CD4-positive, alpha-beta T cell treated with Interleukin-2 at 100 ng/mL for 4 hours (primary cell): Measurements from ENCODE around the gene ACAA2.

Experiments used
- DNase-seq: peaks from one replicate; pipeline ENCODE4 v3.0.0-alpha.2; 2020; ENCODE audit warnings: low spot score

ACAA2 gene, protein sequence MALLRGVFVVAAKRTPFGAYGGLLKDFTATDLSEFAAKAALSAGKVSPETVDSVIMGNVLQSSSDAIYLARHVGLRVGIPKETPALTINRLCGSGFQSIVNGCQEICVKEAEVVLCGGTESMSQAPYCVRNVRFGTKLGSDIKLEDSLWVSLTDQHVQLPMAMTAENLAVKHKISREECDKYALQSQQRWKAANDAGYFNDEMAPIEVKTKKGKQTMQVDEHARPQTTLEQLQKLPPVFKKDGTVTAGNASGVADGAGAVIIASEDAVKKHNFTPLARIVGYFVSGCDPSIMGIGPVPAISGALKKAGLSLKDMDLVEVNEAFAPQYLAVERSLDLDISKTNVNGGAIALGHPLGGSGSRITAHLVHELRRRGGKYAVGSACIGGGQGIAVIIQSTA

DNA sequence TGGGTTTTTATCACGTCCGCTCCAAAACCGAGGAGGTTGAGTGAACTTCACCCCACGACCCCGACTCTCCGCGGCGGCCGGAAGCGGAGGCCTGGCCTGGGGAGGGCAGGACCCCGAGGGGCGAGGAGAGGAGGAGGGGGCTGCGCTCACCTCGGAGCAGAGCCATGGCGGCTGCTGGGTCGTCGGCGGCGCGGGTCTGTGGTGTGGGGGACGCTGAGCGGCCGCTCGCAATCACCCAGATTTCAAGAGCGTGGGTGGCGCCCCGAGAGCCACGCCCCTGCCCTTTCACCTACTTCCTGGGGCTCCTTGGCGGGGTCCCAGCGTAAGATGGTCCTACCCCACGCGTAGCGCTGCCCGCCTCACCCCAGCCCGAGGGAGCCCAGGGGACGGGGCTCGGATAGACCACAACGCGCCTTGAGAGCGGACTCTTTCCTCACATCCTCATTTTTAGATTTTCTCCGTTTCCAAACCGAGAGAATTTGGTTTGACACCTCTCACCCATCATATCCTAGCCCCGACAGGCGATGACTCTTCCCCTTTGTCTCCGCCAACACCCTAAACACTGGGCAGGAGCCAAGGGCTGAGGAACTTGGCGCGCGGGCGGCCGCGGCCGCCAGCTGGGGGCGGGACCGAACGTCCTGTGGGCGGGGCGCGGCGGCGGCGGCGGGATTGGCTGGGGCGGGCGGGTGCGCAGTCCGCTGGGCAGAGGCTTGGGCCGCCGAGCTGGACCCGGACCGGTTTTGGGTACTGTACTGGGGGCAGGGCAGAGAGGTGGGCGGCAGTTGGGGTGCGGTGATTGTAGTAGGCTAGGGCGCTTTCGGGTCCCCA is at the start of gene ACAA2:
ACAA2 (minus strand) TSS at position 215 of the 828 bp plus-strand sequence; CDS start at position 166, 49 bp downstream.
- DNase-seq: peak; percentile 85

DNA sequence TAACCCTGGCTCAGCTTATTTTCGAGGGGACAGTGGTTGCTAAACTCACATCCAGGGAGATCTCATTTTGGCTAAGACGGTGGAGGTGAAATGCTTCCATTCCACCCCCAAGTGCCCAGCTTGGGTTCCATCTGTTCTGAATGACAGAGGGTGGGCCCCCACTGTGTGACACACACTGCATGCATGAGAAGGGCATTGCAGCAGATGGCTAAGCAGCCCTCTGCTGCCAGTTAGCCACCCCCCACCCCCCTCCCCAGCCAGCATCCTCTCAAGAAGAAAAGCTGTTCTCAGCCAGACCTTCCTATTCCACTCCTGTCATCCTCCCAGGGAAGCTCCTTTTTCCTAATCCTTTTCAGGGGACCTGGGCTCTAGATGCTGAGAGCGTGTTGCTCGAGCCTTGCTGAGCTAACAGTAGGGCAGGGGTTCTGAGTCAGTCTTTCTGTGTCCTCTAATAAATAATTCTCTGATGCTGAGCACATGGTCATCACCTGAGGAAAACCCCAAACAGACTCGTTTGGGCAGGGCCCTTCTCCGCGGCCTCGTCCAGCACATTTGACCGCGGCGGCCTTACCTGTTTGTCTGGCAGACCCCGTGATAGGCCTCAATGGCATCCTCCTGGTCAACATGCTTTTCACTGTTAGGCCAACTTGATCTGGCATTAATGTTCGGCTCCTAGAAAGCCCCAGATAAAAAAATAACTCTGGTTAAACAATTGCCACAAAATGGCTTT is 49.5 kb upstream of the ACAA2 start:
- no peak for DNase-seq

DNA sequence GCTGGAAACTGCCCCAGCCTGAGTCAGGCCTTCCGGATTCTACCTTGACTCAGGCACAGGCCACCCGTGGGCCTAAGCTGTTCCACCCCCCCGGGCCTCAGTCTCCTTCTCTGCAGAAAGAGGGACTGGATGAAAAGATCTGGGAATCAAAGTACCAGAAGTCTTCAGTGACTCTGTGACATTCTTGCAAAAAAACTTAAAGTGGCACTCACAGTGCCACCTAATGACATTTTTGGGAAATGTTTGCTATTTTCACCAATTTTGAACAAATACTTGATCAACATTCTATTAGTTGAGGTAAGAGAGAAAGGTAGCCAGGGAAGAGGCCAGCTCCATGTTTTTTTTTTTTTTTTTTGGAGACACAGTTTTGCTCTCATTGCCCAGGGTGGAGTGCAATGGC is 48.3 kb upstream of the ACAA2 start:
- DNase-seq: peak; percentile 23

DNA sequence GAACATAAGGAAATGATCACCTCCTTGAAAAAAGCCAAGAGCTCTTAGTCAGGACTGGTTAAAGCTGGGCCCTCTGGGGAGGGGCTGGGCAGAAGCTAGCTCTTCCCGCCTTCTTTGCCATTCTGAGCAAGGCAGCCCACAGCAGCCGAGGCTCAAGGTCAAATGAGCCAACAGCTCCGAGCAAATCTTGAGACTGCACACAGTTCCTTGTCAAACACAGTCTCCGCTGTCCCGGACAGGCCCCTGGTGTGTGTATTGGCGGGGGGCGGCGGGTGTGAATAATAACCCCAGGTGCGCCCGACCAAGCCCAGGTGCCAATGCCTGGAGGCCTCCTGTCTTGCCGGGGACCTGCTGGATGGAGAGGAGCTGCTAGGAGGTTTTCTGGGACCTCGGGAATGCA is 46.4 kb upstream of the ACAA2 start:
- no peak for DNase-seq

DNA sequence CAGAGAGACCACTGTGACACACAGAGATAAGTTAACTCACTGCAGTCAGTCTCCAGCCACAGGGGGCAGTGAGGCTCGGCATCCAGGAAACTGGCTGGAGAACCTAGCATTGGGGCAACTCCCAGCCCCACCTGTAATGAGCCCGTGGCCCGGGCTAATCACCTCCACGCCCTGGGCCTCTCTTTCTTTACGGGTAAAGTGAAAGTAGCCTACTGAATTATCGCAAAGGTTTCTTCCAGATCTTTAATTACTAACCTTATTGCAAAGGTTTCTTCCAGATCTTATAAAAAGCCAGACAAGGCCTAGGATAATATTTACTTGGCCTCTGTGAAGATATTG is 45.7 kb upstream of the ACAA2 start:
- DNase-seq: no peak

DNA sequence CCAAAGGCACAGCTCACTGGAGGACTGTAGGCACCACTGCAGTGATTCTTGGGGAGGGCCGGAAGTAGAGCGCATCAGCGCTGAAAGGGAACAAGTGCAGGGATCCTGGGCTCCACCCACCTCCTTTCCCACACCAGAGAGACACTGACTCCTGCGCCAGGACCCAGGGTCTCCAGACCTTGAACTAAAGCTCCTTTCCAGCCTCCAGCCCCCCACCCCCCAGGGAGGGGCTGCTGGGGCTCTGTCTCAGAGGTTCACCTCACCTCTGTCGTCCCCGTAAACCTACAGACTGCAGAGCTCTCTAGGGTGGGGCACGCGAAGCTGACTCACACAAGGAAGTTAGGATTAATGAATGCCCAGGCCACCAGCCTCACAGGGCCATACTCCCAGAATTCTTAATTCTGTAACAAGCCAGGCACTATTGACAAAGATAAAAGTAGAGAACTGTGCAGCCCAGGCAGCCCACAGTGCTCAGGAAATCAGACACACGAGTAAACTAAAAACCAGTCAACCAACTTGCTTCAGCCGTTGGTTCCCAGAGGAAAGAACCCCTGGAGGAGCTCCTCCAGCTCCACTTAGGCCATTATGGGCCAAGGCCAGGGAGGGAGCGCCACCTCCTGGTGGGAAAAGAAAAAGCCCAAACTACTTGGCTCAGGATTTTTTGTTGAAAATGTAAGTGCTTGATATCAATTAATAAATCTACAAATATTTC is 45.1 kb upstream of the ACAA2 start:
- DNase-seq: peak; percentile 60

DNA sequence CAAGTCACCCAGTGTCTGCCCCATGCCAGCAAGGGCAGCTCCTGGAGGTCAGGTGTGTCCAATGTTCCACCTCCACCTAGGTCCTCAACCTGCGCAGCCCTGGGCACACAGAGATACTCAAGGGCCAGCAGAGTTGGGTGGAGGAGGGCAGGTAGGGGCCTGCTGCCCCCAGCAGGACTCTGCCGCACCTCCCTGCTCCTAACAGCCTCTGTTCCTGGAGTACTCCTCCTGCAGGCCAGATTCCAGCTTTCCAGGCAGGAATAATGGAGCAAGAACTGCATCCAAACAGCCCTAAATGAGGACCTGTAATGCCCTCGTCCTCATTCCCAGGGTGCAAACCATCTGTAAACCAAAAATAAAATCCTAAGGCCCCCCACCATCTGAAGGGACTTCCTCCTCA is 44.4 kb upstream of the ACAA2 start:
- no peak for DNase-seq

DNA sequence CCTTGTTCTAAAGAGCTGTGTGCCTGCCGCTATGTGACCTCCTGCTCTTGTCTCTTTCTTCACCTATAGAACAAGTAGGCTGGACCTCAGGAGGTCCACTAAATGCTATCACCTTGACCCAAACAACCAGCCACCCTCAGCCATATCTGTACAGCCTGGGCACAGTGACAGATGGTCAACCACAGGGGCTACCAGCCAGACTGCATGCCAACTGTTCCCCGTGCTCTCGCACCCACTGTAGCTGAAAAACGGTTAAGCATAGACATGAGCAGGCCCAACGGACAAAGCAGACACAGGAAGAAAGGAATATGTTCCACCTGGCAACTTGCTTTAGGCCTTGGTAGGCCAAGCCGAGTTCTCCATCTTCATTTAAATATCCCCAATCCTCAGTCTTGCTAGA is 43.2 kb upstream of the ACAA2 start:
- DNase-seq: no peak

DNA sequence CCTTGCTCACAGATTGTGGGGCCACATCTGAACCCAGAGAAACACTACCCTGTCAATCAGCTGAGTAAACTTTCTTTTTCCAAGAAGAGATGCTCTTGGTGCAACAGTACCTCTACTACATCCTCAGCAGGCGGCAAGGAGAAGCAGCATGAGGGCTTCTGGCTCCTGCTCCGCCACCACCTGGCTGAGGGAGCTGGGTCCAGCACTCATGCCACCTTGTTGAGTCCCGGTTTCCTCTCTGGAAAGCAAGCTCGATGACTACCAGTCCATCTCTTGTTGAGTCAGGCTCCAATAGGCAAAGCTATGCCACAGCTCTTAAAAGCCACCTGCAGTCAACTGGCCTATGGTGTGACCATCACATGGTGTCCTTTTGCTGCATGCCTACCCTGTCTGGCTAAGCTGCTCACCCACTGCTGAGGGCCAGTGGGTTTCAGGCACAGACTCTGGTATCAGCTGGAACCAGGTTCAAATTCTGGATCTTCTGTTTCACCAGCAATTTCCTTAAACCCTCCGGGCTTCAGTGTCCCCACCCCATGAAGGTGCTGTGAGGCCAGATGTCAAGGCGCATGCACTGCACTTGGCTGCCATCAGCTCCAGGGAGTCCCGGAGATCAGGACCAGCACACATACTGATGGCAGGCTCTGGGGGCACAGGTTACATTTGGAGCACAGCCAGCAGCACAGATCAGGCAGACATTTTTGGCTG is 42.5 kb upstream of the ACAA2 start:
- no peak for DNase-seq

DNA sequence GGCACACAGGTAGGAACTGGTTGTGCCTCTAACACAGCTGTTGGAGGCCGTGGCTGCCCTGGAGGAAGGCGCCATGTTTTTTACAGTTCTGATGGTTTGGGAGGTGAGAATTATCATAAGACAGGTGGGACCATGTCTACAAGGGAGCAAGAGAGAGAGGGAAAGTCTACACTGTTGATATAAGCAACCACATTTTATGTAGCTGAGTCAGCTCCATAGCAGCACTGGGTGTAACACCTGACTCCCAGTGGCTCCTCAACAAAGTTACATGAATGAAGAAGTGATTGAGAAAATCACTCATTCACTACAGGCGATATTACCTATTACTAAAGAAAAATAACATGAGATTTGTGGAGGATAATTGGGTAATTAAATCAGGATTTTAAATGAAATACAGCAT is 41.3 kb upstream of the ACAA2 start:
- DNase-seq: no peak

DNA sequence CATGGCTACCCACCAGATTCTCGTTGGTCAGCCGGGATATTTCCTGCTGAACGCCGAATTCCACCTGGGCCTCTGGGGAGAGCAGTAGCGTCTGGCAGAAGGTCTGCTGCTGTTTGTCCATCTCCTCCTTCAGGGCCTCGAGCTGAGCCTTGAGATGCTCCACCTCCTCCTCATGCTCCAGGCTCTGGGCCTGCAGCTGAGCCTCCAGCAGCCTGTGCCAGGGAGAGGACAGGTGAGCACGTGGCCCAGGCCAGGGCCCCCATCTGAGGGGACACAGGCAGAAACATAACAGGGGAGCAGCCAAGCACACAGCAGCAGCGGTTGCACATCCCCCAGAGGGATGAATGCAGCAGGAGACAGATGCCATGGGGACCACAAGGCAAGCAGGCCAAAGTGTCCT is 40.1 kb upstream of the ACAA2 start:
- DNase-seq: no peak

DNA sequence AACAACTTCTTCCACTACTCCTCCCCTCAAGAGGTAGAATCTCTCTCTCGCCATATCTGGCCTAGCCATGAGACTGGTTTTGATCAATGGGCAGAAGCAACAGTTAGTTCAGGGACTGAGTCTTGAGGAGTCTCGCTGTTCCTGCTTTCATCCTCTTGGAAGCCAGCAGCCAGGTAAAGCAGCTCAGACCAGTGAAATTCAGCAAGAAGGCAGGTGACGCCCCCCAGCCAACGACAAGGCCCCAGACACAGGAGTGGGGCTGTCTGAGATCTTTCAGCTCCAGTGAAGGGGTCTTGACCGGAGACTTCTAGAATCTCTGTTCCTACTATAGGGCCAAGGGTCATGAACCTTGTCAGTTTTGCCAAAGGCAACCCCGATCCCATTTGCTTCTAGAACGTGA is 39.7 kb upstream of the ACAA2 start:
- DNase-seq: no peak

DNA sequence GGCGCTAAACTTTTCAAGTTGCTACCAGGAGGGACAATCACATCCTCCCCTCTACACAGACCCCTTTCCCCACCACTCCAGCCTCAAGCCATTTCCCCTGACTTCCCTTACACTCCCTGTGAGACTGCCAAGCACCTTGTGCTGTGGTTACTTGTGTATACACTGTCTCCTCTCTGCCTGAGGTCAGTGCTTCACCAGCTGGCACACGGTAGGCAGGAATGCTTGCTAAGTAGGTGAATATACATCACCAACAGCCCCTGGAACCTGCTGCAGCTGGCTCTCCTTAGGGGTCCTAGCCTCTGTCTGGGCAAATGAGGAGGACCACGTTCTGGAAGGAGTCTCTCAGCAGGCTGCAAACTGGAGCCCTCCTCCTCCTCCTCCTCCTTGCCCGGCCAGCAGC is 38.3 kb upstream of the ACAA2 start:
- DNase-seq: no peak

DNA sequence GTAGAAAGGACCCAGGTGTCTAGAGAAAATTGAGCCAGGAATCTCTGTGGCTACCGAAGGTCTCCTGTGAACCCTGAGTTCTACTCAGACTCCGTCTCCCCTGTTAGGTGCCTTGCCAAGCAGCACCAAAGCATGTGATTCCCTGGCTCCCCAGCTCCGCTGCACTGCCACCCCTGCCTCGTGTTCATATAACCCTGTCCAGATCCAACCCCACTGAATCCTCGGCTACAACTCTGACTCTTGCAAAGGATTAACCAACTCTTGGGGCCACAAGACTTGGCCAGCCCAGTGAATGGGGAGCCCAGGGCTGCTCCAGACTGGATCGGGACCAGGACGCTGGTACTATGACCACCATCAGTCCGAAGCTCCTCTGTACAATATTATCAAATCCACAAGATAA is 37.3 kb upstream of the ACAA2 start:
- DNase-seq: no peak

DNA sequence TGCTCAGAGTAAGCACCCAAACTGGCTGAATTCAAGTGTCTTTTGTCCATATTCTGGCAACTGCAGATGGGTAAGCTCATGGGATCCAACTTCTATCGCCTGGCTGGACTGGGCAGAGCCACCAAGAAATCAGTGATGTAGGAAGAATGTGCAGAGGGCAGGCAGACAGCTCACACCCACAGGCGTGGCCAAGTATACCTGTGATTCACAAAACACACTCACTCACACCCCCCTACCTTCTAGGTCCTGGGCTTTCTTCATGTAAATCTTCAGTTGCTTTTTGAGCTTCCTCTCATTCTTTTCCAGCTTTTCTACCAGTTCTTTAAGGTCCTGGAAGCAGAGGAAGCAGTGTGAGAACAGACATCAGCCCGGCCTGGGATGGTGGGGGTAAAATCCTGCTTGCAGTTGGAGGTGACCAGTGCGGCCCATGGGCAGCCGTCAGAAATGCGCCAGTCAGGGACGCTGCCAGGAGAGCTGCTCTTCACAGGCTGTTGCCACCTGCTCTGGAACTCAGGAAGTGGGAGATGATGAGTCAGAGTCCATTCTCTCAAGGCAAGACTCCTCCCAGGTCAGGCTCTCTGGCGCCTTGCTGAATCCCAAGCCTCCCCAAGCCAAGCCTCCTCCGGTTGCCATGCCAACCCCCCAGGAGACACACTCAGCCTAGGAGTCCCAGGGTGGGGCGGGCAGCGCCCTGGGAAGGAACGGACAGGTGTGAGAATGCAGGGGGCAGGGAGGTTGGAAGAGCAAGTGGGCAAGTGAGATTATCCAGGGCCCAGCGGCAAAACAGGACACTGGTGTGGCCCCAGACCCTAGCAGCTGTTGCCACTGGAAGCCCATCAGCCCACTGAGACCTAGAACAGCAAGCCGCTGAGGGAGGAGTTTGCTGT is 36.2 kb upstream of the ACAA2 start:
- DNase-seq: no peak

DNA sequence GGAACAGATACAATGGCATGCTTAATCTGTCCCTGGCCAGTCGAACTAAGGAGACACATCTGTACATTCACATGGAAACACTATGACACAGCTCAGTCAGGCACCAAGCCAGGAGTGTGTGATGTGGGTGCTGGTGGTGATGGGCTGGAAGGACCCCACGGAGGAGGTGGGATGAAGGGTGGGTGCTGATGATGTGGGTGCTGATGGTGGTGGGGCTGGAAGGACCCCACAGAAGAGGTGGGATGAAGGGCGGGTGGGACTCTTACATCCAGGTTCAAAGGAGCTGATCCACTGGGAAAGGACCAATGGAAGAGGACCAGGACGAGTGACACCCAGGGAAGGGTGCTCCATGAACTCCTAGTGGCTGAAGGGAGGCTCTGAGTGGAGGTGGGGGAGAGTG is 34.8 kb upstream of the ACAA2 start:
- no peak for DNase-seq

DNA sequence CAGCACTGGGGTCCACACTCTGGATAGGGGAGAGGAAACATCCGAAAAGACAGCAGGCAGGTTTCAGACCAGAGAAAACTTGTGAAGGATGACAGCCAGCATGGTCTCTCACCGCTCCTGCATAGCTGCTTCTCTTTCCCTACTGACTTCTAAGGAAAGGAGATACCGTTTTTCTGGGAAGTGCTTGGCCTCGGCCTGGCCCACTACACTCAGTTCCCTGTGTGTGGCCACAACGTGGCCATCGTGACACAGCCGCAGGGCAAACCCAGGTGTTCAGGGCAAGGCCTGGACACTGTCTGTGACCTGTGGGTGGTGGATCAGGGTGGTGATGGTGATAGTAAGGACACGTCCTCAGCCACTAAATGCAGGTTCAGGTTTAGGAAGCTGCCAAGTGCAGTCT is 34.2 kb upstream of the ACAA2 start:
- no peak for DNase-seq

DNA sequence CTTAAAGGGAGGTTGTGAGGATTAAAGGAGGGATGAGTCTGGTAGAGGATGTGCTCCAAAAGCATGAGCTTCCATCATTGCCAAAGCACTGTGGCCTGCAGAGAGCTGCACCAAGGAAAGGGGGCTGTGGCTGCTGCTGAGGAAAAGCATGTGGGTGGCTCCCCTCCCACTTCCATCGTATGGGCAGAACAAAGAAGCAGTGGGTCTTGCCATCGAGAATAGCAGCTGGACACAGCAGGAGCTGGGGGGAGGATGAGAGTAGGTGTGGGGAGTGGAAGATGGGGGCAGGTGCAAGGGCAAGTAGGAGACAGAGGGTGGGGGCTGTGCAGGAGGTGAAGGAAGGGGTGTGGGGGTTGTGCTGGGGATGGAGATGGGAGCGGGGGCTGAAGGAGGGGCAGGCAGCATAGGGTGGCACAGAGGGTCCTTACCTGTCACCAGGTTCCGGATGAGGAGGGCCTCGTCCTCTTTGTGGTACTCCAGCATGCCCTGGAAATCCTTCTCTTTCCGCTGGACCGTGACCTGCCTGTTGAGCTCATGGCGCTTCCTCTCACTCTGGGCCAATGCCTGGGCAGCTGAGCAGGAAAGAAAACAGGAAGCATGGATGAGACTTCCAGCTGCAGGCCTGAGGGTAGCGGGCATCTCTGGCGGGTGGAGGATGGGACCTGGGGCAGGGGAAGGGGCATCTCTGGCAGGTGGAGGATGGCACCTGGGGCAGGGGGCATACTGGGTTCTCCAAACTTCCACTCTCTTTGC is 33.6 kb upstream of the ACAA2 start:
- no peak for DNase-seq

DNA sequence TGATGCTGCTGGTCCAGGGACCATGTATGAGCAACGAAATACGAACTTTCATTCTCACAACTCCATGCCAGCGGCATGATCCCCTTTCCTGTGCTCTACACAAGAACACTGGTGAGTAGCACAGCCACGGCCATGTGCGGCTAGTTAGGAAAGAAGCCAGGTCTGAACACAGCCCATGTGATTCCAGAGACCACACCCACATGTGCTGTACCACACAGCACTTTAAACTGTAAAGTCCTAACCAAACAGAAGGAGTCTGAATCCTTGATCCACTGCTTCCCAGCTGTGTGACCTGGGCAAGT is 33.0 kb upstream of the ACAA2 start:
- no peak for DNase-seq
